ENCODE results near the gene RRAGA. TPM values are rescaled to one million over a fixed set of nuclear protein-coding genes. Genes with fewer than 3 reads are reported as not detected.
"Not testable (repeated sequence)": the region's sequence is repeated elsewhere in the genome, so short reads cannot be mapped to it uniquely, and the experiment has no call there.

Gene RRAGA
- total RNA-seq, 2 donors from 2014 or later, result 59.1 to 67.0 TPM

DNA sequence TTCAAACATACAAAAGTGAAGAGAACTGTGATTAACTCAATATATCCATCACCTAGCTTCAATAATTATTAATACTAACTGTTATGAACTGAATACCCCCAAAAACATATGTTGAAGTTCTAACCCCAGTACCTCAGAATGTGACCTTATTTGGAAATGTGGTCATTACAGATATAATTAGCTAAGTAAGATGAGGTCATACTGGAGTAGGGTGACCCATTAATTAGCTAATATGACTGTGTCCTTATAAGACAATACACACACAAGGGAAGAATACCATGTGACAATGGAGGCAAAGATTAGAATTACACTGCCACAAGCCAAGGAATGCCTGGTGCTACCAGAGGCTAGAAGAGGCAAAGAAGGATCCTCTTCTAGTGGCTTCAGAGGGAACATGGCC lies 7.8 kb downstream of the RRAGA start:
- Histone ChIP-seq H3K4me1 (peaks cover 0 to 3% of the 10 kb centered on the region in 2 donors), H3K36me3 (peaks cover 38% of the 10 kb centered on the region), H3K27me3 (no peaks in the 10 kb centered on the region)

DNA sequence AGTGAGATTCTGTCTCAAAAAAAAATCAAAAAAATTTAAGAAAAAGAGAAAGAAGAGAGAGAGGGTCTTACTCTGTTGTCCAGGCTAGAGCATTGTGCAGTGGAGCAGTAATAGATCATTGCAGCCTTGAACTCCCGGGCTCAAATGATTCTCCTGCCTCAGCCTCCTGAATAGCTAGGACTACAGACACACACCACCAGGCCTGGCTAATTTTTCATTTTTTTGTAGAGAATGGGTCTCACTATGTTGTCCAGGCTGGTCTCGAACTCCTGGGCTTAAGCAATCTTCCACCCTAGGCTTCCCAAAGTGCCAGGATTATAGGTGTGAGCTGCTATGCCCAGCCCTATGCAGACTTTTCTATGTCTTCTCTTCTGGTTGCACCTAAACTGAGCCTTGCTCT lies 25.0 kb downstream of the RRAGA start:
- no peaks in the 10 kb centered on the region for H3K27me3 ChIP-seq
- H3K9me3 ChIP-seq, result no peaks in the 10 kb centered on the region
- H3K4me3 ChIP-seq, result no peak overlapping the region
- no peaks in the 10 kb centered on the region for H3K4me1 ChIP-seq
- H3K27ac ChIP-seq, result no peak overlapping the region
- H3K36me3 ChIP-seq, result peaks cover 47% of the 10 kb centered on the region
- no peak for TF ChIP-seq CTCF (IDR thresholded peaks at IDR 0.05)
- no peak for DNase-seq (ENCODE audit: low spot score)

More for the DNA sequence above, 7.8 kb downstream of the RRAGA start:
- no peak for TF ChIP-seq CTCF (IDR thresholded peaks at IDR 0.05)
- H3K4me3 ChIP-seq, result no peak overlapping the region
- no peaks in the 10 kb centered on the region for H3K9me3 ChIP-seq
- H3K27ac ChIP-seq, result no peak overlapping the region
- no peak for DNase-seq (ENCODE audit: low spot score)

DNA sequence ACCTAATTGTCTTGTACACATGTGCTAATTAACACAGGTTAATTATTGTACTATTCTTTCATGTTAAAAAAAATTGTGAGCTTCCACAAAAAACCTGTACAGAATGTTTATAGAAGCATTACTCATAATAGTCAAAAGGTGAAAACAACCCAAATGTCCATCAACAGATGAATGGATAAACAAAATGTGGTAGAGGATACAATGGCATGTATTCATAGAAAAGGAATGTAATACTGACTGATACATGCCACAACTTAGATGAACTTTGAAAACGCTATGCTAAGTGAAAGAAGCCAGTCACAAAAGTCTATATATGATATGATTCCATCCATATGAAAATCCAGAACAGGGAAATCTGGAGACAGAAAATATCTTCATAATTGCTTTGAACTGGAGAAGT lies 25.6 kb downstream of the RRAGA start:
- Histone ChIP-seq H3K36me3 (peaks cover 41% of the 10 kb centered on the region), H3K4me3 (no peak overlapping the region), H3K4me1 (no peaks in the 10 kb centered on the region), H3K27me3 (no peaks in the 10 kb centered on the region), H3K27ac (no peak overlapping the region), H3K9me3 (no peaks in the 10 kb centered on the region)
- no peak for TF ChIP-seq CTCF (IDR thresholded peaks at IDR 0.05)
- DNase-seq (ENCODE audit: low spot score), result no peak

DNA sequence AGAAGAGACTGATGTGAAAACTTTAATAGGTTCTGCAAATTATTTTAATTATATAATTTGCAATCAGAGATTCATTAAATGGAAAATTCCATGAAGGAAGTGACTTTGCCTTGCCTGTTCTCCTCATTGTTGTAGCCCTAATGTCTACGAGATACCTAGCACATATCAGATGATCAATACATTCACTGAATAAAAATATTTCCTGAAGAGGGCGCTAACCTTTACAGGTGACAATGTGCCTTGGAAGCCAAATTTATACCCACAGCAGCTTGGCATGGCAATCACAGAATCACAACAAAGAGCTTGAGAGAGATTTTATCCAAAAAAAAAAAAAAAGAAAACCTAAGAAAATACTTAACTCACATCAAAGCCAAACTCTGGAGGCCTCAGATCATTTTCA lies 36.1 kb downstream of the RRAGA start:
- H3K4me3 ChIP-seq, result no peak overlapping the region
- no peaks in the 10 kb centered on the region for H3K9me3 ChIP-seq
- peak in 1 of 2 donors; percentile 44 for TF ChIP-seq CTCF (IDR thresholded peaks at IDR 0.05)
- DNase-seq (ENCODE audit: low spot score), result no peak
- H3K4me1 ChIP-seq, result no peaks in the 10 kb centered on the region
- H3K27ac ChIP-seq, result no peak overlapping the region
- H3K36me3 ChIP-seq, result peaks cover 44% of the 10 kb centered on the region
- no peaks in the 10 kb centered on the region for H3K27me3 ChIP-seq

GRCh38 chr9:19087106-19088000 lies 38.1 kb downstream of the RRAGA start:
- Histone ChIP-seq H3K9me3 (no peaks in the 10 kb centered on the region), H3K4me3 (no peak overlapping the region), H3K27me3 (no peaks in the 10 kb centered on the region), H3K4me1 (no peaks in the 10 kb centered on the region), H3K36me3 (peaks cover 58% of the 10 kb centered on the region), H3K27ac (no peak overlapping the region)
- no peak for DNase-seq (ENCODE audit: low spot score)
- TF ChIP-seq CTCF (IDR thresholded peaks at IDR 0.05), result no peak

- not testable (repeated sequence) for DNase-seq (ENCODE audit: low spot score); H3K9me3 ChIP-seq; H3K27ac ChIP-seq; H3K27me3 ChIP-seq; H3K4me3 ChIP-seq
- H3K4me1 ChIP-seq, result peaks cover 0 to 14% of the 10 kb centered on the region in 2 donors
- H3K36me3 ChIP-seq, result peaks cover 18% of the 10 kb centered on the region
Measured at GRCh38 chr9:19097431-19097830, 48.2 kb downstream of the RRAGA start.

Other genes starting within 250 kb of the RRAGA start
- not detected for gene SAXO1, start 16.2 kb upstream of the RRAGA start, total RNA-seq
- 1 to 10 TPM; 4.8 to 7.0 TPM for gene HAUS6, start 53.5 kb downstream of the RRAGA start, total RNA-seq
- gene PLIN2, start 78.1 kb downstream of the RRAGA start, total RNA-seq, result 100 to 1,000 TPM; 132 to 520 TPM
- gene DENND4C, start 181.3 kb downstream of the RRAGA start, total RNA-seq, result 10 to 100 TPM; 53.7 to 55.4 TPM